SK-N-MC (cell line): ENCODE data around the gene FBXL14.

Experiments
- DNase-seq: peaks from one replicate; pipeline ENCODE4 v3.0.0-alpha.2; 2011; ENCODE audit warnings: low read depth, low spot score
- H3K27ac ChIP-seq: fragments of 200-600 bp; sonication (generic); 2 replicates; pipeline ENCODE4 v1.5.1; 2016; ENCODE audit warnings: mixed run types
- H3K36me3 ChIP-seq: fragments of 200-600 bp; sonication (generic); 2 replicates; pipeline ENCODE4 v1.6.1; 2017; ENCODE audit warnings: antibody characterized with exemption, low read length, mixed read lengths; ENCODE audit not compliant: insufficient read depth
- H3K4me3 ChIP-seq: fragments of 200-600 bp; sonication (generic); 2 replicates; pipeline ENCODE4 v1.5.1; 2016
- H3K9ac ChIP-seq: fragments of 200-600 bp; sonication (generic); 2 replicates; pipeline ENCODE4 v1.8.0; 2017; ENCODE audit warnings: mixed run types, mixed read lengths; ENCODE audit not compliant: insufficient read length
- H3K9me3 ChIP-seq: fragments of 200-600 bp; sonication (generic); 2 replicates; pipeline ENCODE4 v1.6.1; 2017; ENCODE audit warnings: low read depth, mild to moderate bottlenecking, antibody characterized with exemption, low read length, moderate library complexity, mixed read lengths
- EZH2 ChIP-seq: fragments of 200-600 bp; sonication (generic); IDR thresholded peaks from one replicate; pipeline ENCODE4 v1.6.1; 2017; ENCODE audit warnings: antibody characterized with exemption
- FOXP2 ChIP-seq: optimal IDR thresholded peaks from 2 replicates; pipeline ENCODE3; 2011; ENCODE audit warnings: mild to moderate bottlenecking, moderate library complexity; ENCODE audit not compliant: insufficient read depth; ENCODE audit errors: extremely low read length, control extremely low read depth
- POLR2AphosphoS5 ChIP-seq: IDR thresholded peaks from 2 replicates; pipeline ENCODE4 v1.6.1; 2012; ENCODE audit warnings: mild to moderate bottlenecking, low read depth, low read length, borderline replicate concordance

Gene FBXL14

DNA sequence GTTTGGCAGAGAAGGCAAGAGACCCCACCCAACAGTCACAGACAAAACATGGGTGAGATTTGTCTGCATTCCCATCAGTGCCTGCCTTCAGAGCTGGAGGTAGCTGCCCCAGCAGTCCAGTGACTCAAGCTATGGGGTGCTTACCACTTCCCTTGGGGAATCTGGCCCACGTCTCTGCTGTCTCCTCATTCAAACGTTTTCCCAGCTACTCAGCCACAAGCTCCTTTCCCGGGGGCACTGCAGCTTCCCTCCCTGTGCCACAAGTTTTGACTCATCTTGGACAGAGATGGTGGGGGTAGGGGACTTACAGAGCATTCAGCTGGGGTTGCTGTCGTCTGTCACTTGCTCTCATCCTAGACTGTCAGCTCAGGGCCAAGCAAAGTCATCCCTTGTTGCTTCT is 66.6 kb downstream of the FBXL14 start:
- TF ChIP-seq POLR2AphosphoS5 (no peak), FOXP2 (no peak), EZH2 (no peak)
- Histone ChIP-seq H3K4me3 (no peak overlapping the region), H3K27ac (no peak overlapping the region), H3K36me3 (no peaks in the 10 kb centered on the region), H3K9me3 (no peaks in the 10 kb centered on the region), H3K9ac (no peak overlapping the region)
- no peak for DNase-seq

DNA sequence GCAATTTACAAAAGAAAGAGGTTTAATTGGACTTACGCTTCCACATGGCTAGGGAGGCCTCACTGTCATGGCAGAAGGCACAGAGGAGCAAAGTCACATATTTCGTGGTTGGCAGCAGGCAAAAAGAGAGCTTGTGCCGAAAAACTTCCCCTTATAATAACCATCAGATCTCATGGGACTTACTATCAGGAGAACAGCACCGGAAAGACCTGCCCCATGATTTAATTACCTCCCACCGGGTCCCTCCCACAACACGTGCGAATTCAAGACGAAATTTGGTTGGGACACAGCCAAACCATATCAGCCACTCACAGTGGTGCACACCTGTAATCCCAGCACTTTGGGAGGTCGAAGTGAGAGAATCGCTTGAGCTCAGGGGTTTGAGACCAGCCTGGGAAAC is 68.5 kb downstream of the FBXL14 start:
- no peaks in the 10 kb centered on the region for H3K36me3 ChIP-seq
- TF ChIP-seq EZH2 = no peak
- no peak for TF ChIP-seq FOXP2
- TF ChIP-seq POLR2AphosphoS5 = no peak
- no peak overlapping the region for H3K9ac ChIP-seq
- no peak overlapping the region for H3K4me3 ChIP-seq
- no peak overlapping the region for H3K27ac ChIP-seq
- no peaks in the 10 kb centered on the region for H3K9me3 ChIP-seq
- DNase-seq = no peak

DNA sequence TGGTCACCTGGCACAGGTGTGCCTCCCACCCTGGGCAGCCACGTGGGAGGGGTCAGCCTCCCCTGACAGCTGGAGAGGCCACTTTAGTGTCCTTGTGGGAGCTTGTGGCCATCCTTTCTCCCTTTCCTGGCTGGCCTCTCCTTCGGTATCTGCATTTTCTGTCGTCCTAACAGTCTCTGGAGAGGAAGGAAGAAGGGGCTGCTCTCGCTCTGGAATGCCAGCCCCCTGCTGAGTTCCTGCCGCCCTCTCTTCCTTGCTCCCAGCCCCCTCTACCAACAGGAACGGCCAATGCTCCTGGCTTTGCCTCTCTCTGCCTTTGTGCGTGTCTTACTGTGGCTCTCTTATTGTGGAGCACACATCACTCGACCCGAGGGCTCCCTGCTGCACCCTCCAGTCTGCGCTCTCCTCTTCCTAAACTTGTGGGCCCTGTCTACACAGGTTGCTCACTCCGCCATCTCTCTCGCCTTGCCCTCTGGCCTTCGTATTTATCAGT is 70.8 kb downstream of the FBXL14 start:
- H3K36me3 ChIP-seq = no peaks in the 10 kb centered on the region
- H3K9ac ChIP-seq = no peak overlapping the region
- no peak overlapping the region for H3K27ac ChIP-seq
- TF ChIP-seq EZH2 (no peak), FOXP2 (no peak), POLR2AphosphoS5 (no peak)
- no peak overlapping the region for H3K4me3 ChIP-seq
- no peak for DNase-seq
- no peaks in the 10 kb centered on the region for H3K9me3 ChIP-seq

DNA sequence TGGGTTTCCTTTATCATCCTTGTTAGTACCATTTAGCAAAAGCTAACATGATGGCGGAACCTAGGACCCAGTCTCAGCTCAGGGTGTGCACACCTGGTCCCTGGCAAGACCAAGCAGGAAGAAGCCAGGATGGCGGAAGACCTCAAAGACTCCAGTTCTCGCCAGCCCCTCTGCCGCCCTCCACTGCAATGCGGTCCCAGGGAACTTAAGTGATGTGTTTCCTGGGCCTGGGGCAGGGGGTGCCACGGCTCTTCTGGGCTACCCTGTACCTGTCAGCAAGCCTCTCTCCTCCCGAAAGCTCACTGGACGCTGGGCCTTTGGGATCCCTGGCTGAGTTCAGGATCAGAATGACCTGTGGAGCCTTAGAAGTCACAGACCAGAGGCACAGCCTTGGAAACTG is 71.3 kb downstream of the FBXL14 start:
- no peaks in the 10 kb centered on the region for H3K36me3 ChIP-seq
- DNase-seq = no peak
- no peak overlapping the region for H3K9ac ChIP-seq
- no peak overlapping the region for H3K27ac ChIP-seq
- H3K9me3 ChIP-seq = no peaks in the 10 kb centered on the region
- TF ChIP-seq EZH2 (no peak), POLR2AphosphoS5 (no peak), FOXP2 (no peak)
- H3K4me3 ChIP-seq = no peak overlapping the region

DNA sequence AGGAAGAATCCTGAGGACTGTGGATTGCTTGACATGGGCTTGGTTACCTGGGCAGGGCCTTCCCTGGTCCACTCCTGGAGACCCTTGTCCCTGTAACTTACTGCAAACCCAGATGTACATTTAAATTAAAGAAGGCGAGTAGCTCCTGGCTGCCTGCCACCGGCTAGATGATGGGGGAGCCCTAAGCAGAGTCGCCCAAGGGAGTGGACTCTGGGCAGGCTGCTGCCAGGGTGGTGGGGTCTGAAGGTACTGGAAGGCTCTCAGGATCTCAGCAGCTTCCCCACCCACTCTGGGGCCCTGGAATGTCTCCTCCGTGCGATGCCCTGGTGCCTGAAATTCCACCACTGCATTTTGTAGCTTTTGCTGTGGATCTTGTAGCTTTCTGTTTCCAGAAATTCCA is 74.7 kb downstream of the FBXL14 start:
- Histone ChIP-seq H3K4me3 (no peak overlapping the region), H3K27ac (no peak overlapping the region), H3K36me3 (no peaks in the 10 kb centered on the region), H3K9me3 (no peaks in the 10 kb centered on the region), H3K9ac (no peak overlapping the region)
- TF ChIP-seq FOXP2 (no peak), POLR2AphosphoS5 (no peak)
- no peak for DNase-seq

DNA sequence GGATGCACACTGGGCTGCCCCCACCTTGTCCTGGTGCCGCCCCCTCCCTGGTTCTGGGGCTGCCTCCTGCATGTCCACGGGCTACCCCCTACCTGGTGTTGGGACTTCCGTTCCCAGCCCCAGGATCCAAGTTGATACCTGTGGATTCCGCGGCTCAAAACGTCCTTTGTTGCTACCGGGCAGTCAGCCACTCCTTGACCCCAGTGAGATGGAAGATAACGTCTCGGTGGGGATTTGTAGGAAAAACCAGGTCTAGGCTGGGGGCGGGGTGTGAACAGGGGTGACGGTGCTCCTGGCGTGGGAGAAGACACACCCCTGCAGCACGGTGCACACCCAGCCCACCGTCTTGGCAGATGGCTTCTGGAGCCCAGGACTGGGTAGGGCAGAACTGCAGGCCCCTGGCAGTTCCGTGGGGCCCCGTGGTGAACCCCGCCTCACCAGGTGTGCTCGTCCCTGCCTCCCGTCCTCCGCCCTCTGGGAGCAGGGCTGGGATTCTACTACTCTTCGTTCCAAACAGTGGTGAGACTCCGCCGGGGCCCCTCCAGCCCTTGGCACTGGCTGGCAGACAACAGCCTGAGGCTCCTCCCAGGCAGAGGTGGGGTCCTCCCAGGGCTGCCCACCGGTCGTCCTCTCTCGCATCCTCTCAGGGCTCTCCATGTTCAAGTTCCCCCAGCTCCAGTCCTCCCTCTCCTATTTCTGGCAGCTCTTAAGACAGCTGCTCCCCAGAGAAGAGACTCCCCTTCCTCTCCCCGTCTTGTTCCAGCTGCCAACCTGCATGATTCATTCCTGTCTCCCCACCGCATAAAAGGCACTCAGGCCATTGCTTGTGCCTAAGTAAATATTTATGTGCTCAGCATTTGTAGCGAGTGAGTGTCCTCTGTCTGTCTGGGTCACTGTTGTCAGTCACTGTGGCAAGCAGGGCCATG is 75.5 kb downstream of the FBXL14 start:
- no peak overlapping the region for H3K27ac ChIP-seq
- no peaks in the 10 kb centered on the region for H3K36me3 ChIP-seq
- no peak for DNase-seq
- no peak for TF ChIP-seq FOXP2
- TF ChIP-seq POLR2AphosphoS5 = no peak
- TF ChIP-seq EZH2 = no peak
- no peaks in the 10 kb centered on the region for H3K9me3 ChIP-seq
- H3K4me3 ChIP-seq = no peak overlapping the region
- H3K9ac ChIP-seq = no peak overlapping the region

DNA sequence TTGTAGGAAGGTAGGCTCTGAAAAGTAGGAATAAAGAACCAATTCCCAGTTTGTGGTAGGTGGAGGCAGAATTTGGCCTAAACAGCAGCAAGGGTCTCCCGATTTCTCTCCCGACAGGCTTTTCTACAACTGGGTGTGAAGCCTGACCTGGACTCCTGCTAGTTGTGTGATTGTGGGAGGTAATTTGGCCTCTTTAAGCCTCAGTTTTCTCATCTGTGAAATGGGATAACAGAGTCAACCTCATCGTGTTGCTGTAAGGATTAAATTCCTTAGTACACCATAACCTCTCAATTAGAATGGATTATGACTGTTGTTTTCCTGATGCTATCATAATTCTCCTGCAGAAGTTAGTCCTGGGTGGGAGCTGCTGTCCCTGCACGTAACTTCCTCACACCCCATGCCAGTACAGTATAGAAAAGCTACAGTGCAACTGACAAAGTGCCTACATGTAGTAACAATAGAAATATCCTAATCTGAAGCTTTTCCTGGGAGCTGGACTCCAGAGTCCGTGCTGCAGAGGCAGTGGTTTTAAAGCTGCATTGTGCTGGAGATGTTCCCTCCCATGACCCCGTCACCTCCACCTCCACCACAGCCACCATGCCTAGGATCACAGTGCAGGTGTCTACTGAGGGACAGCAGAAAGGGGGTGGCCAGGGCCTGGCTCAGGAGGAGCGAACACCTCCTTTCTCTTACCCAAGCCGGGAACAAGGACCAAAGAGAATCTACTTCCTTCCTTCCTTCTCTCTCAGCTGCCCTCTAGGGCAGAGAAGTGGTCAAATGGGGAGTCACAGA is 76.5 kb downstream of the FBXL14 start:
- no peaks in the 10 kb centered on the region for H3K36me3 ChIP-seq
- no peak overlapping the region for H3K27ac ChIP-seq
- H3K4me3 ChIP-seq = no peak overlapping the region
- no peak for TF ChIP-seq EZH2
- no peak for TF ChIP-seq FOXP2
- no peak for TF ChIP-seq POLR2AphosphoS5
- DNase-seq = no peak
- H3K9ac ChIP-seq = no peak overlapping the region
- H3K9me3 ChIP-seq = no peaks in the 10 kb centered on the region

DNA sequence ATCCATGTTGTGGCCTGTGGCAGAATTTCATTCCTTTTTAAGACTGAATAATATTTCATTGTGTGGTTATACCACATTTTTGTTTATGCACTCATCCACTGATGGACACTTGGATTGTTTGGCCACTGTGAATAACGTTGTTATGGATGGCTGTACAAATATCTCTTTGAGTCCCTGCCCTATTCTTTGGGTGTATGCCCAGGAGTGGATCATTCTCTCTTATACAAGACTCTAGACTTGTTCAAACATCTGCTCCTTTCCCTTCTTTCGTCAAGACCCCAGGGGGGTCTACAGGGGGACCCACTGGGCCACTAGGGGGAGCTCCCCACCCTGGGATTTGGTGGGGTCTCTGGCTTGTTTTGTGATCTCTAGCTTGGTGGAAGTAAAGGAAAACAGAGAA is 77.4 kb downstream of the FBXL14 start:
- Histone ChIP-seq H3K9ac (no peak overlapping the region), H3K27ac (no peak overlapping the region), H3K9me3 (no peaks in the 10 kb centered on the region), H3K4me3 (no peak overlapping the region), H3K36me3 (no peaks in the 10 kb centered on the region)
- no peak for DNase-seq
- TF ChIP-seq FOXP2 (no peak), POLR2AphosphoS5 (no peak), EZH2 (no peak)
